ENCODE results near the gene DNAJC21. TPM values are rescaled to one million over a fixed set of nuclear protein-coding genes. Genes with fewer than 3 reads are reported as not detected.
A peak's percentile ranks its signal among the peaks of the same experiment; 100 is the strongest.

The DNAJC21 gene
- total RNA-seq, 2 experiments from 2014 or later, result 47.9 to 50.4 TPM

DNA sequence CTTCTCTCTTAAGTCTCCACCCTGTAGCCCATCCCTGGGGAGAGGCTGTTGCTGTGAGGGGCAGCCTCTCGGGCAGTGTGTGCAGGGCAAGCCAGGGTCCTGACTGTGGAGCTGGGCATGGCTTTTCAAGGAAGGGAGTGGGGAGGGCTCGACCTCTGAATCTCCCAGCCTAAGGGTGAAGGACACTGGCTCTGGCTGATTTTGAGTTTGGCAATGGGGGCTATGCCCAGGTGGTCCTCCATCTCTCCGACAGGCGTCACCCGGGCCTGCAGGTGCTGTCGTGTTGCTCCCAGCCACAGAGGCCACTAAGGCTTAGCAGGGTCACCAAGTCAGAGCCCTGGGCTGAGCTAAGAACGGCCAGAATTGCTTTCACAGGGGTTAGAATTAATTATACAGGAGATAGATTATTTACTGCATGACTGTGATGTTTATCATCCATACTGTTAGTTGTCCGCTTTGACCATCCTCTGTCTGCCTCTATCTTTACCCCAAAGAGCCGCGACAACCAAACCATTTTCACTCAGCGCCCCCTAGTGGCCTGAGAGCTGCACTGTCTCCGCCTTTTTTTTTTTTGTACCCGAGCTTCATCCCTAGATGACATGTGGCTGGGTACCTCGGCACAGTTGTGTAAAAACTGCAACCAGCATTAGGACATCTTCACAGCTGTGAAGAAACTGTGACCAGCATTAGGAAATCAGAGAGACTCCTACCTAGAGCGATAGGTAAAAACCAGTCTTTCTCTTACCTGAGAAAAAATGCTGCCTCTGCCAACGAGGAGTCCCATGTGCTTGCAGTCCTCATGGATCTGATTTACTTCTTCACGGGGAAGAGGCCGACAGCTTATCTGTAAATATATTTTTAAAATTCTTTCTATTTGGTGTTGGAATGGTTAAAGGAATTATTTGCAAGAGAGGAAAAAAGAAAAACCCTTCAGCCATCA, 73.9 kb downstream of the DNAJC21 start:
- Mint-ChIP-seq H3K9me3 (no peaks in the 10 kb centered on the region), H3K4me1 (ENCODE audit: low read depth) (no peaks in the 10 kb centered on the region), H3K36me3 (ENCODE audit: low read depth) (no peaks in the 10 kb centered on the region), H3K27ac (no peak overlapping the region), H3K4me3 (no peak overlapping the region), H3K27me3 (peaks cover 60% of the 10 kb centered on the region)
- DNase-seq, result peak in 13 of 14 experiments; percentile 19 to 63 (median 29)
- H3K9me3 ChIP-seq (ENCODE audit: control insufficient read depth in 1 of 2, insufficient read depth in 1 of 2, low read length in 2 of 2), result no peaks in the 10 kb centered on the region
- ChIA-PET CTCF (interaction anchor here (0.8 to 1.4 kb wide), 2 partner anchors 10 to 105 kb away, joined by 3 to 9 read pairs; no protein-coding TSS in a partner anchor), POLR2A (no interaction called here)
- H3K4me3 ChIP-seq (ENCODE audit: low read length), result no peak overlapping the region
- intact Hi-C loops (cut with DNase I, micrococcal nuclease), result loop anchor here in 1 of 2 experiments (5.0 kb wide), 2 partner anchors 481 to 516 kb away; no protein-coding TSS in a partner anchor
- H3K4me1 ChIP-seq (ENCODE audit: insufficient read depth, low read length), result no peaks in the 10 kb centered on the region
- TF ChIP-seq, protein P1, sequence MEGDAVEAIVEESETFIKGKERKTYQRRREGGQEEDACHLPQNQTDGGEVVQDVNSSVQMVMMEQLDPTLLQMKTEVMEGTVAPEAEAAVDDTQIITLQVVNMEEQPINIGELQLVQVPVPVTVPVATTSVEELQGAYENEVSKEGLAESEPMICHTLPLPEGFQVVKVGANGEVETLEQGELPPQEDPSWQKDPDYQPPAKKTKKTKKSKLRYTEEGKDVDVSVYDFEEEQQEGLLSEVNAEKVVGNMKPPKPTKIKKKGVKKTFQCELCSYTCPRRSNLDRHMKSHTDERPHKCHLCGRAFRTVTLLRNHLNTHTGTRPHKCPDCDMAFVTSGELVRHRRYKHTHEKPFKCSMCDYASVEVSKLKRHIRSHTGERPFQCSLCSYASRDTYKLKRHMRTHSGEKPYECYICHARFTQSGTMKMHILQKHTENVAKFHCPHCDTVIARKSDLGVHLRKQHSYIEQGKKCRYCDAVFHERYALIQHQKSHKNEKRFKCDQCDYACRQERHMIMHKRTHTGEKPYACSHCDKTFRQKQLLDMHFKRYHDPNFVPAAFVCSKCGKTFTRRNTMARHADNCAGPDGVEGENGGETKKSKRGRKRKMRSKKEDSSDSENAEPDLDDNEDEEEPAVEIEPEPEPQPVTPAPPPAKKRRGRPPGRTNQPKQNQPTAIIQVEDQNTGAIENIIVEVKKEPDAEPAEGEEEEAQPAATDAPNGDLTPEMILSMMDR (IDR thresholded peaks at IDR 0.05), result peak; percentile 75
- H3K27me3 ChIP-seq (ENCODE audit: control insufficient read depth in 1 of 2, insufficient read depth in 2 of 2, low read length in 2 of 2), result peaks cover 5 to 12% of the 10 kb centered on the region in 2 experiments
- H3K36me3 ChIP-seq (ENCODE audit: insufficient read depth, low read length), result no peaks in the 10 kb centered on the region
- H3K27ac ChIP-seq (ENCODE audit: low read depth in 1 of 2, low read length in 2 of 2), result no peak overlapping the region
- ATAC-seq (ENCODE audit: poor library complexity), result no peak

DNA sequence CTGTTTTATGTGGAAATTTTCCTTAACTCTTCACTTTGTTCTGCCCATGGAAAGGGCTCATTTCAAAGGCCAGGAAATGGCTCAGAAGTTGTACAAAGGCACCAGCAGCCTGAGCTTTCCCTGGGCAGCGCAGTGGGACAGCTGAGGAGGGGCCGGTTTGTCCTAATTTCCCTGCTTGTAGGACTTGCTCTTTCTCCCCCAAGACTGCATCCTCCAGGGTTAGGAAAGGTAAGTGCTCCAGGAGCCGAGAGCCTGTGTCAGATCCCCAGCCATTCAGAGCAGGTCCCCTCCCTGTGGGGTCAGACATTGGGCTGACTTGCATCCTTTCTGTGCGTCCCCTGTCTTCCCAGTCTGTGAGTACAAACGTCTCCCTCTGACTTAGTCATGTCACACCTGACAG, 74.8 kb downstream of the DNAJC21 start:
- no peak for ATAC-seq (ENCODE audit: poor library complexity)
- ChIA-PET POLR2A (no interaction called here), CTCF (interaction anchor here (0.8 to 1.4 kb wide), 2 partner anchors 11 to 106 kb away, joined by 3 to 9 read pairs; no protein-coding TSS in a partner anchor)
- Mint-ChIP-seq H3K4me3 (no peak overlapping the region), H3K27ac (no peak overlapping the region), H3K27me3 (peaks cover 58% of the 10 kb centered on the region), H3K4me1 (ENCODE audit: low read depth) (no peaks in the 10 kb centered on the region), H3K9me3 (no peaks in the 10 kb centered on the region), H3K36me3 (ENCODE audit: low read depth) (no peaks in the 10 kb centered on the region)
- TF ChIP-seq, protein P1 (IDR thresholded peaks at IDR 0.05), result no peak
- H3K4me1 ChIP-seq (ENCODE audit: insufficient read depth, low read length), result no peaks in the 10 kb centered on the region
- H3K9me3 ChIP-seq (ENCODE audit: control insufficient read depth in 1 of 2, insufficient read depth in 1 of 2, low read length in 2 of 2), result no peaks in the 10 kb centered on the region
- peaks cover 5 to 12% of the 10 kb centered on the region in 2 experiments for H3K27me3 ChIP-seq (ENCODE audit: control insufficient read depth in 1 of 2, insufficient read depth in 2 of 2, low read length in 2 of 2)
- no peak overlapping the region for H3K4me3 ChIP-seq (ENCODE audit: low read length)
- DNase-seq, result no peak
- intact Hi-C loops (cut with DNase I, micrococcal nuclease), result loop anchor here in 1 of 2 experiments (5.0 kb wide), 2 partner anchors 482 to 517 kb away; no protein-coding TSS in a partner anchor
- H3K36me3 ChIP-seq (ENCODE audit: insufficient read depth, low read length), result no peaks in the 10 kb centered on the region
- no peak overlapping the region for H3K27ac ChIP-seq (ENCODE audit: low read depth in 1 of 2, low read length in 2 of 2)

- no peaks in the 10 kb centered on the region for H3K4me1 ChIP-seq (ENCODE audit: insufficient read depth, low read length)
- H3K27me3 ChIP-seq (ENCODE audit: control insufficient read depth in 1 of 2, insufficient read depth in 2 of 2, low read length in 2 of 2), result peaks cover 5 to 13% of the 10 kb centered on the region in 2 experiments
- ChIA-PET POLR2A (no interaction called here), CTCF (no interaction called here)
- H3K27ac ChIP-seq (ENCODE audit: low read depth in 1 of 2, low read length in 2 of 2), result no peak overlapping the region
- H3K9me3 ChIP-seq (ENCODE audit: control insufficient read depth in 1 of 2, insufficient read depth in 1 of 2, low read length in 2 of 2), result no peaks in the 10 kb centered on the region
- no peaks in the 10 kb centered on the region for H3K4me1 Mint-ChIP-seq (ENCODE audit: low read depth)
- intact Hi-C loops (cut with DNase I, micrococcal nuclease), result loop anchor here in 1 of 2 experiments (5.0 kb wide), 2 partner anchors 482 to 517 kb away; no protein-coding TSS in a partner anchor
- no peak overlapping the region for H3K4me3 ChIP-seq (ENCODE audit: low read length)
- DNase-seq (no peak), ATAC-seq (ENCODE audit: poor library complexity) (no peak)
- peaks cover 60% of the 10 kb centered on the region for H3K27me3 Mint-ChIP-seq
- no peaks in the 10 kb centered on the region for H3K36me3 Mint-ChIP-seq (ENCODE audit: low read depth)
- H3K27ac Mint-ChIP-seq, result no peak overlapping the region
- TF ChIP-seq, protein P1 (IDR thresholded peaks at IDR 0.05), result no peak
- no peaks in the 10 kb centered on the region for H3K36me3 ChIP-seq (ENCODE audit: insufficient read depth, low read length)
- H3K4me3 Mint-ChIP-seq, result no peak overlapping the region
- H3K9me3 Mint-ChIP-seq, result no peaks in the 10 kb centered on the region
Observed at GRCh38 chr5:35004771-35005170, 75.4 kb downstream of the DNAJC21 start.

Other genes starting within 250 kb of the DNAJC21 start
- gene TTC23L, start 90.4 kb upstream of the DNAJC21 start, total RNA-seq, result under 1 TPM in 1 of 2 experiments, not detected in 1; 0.20 TPM
- 10 to 100 TPM; 26.7 to 29.2 TPM for gene RAD1, start 14.1 kb upstream of the DNAJC21 start, total RNA-seq
- 10 to 100 TPM; 29.7 to 30.2 TPM for gene BRIX1, start 13.8 kb upstream of the DNAJC21 start, total RNA-seq
- not detected for gene AGXT2, start 118.4 kb downstream of the DNAJC21 start, total RNA-seq

Measured in CD4-positive, alpha-beta T cell (primary cell).